ENCODE measurements around the gene RIPOR1.

RIPOR1 gene

GRCh38 chr16:67561824-67562525 lies 33.3 kb downstream of the RIPOR1 start:
- peak overlapping the region; percentile 92 for H3K4me3 ChIP-seq (replicated peaks; ENCODE audit: low read depth, low read length)
- H3K36me3 ChIP-seq (ENCODE audit: control insufficient read depth, insufficient read depth, low read length), result no peaks in the 10 kb centered on the region; the same call in 1 of the 2 replicates
- no peak for TF ChIP-seq CTCF (IDR thresholded peaks at IDR 0.05; ENCODE audit: insufficient read depth, low read length, poor library complexity, severe bottlenecking)
- peak; percentile 100 for DNase-seq (ENCODE audit: extremely low read depth, insufficient read length)
- no peaks in the 10 kb centered on the region for H3K27me3 ChIP-seq (replicated peaks; ENCODE audit: control insufficient read depth, insufficient read depth, low read length)

GRCh38 chr16:67562526-67562917 lies 33.9 kb downstream of the RIPOR1 start, which contains the start of gene CTCF:
Gene CTCF, plus strand, starts transcription at chr16:67562526. Its CDS starts 48,307 bp downstream, at chr16:67610833.
- TF ChIP-seq CTCF (IDR thresholded peaks at IDR 0.05; ENCODE audit: insufficient read depth, low read length, poor library complexity, severe bottlenecking), result peak; percentile 24
- H3K27me3 ChIP-seq (replicated peaks; ENCODE audit: control insufficient read depth, insufficient read depth, low read length), result no peaks in the 10 kb centered on the region
- H3K4me3 ChIP-seq (replicated peaks; ENCODE audit: low read depth, low read length), result peak within 1 kb of the TSS; percentile 92
- H3K36me3 ChIP-seq (ENCODE audit: control insufficient read depth, insufficient read depth, low read length), result no peaks in the 10 kb centered on the region; the same call in 1 of the 2 replicates
- peak; percentile 91 for DNase-seq (ENCODE audit: extremely low read depth, insufficient read length)

GRCh38 chr16:67562918-67563707 lies 34.5 kb downstream of the RIPOR1 start:
- Histone ChIP-seq H3K4me3 (replicated peaks; ENCODE audit: low read depth, low read length) (peak overlapping the region; percentile 92), H3K36me3 (ENCODE audit: control insufficient read depth, insufficient read depth, low read length) (no peaks in the 10 kb centered on the region; the same call in 1 of the 2 replicates), H3K27me3 (replicated peaks; ENCODE audit: control insufficient read depth, insufficient read depth, low read length) (no peaks in the 10 kb centered on the region)
- peak; percentile 10 for TF ChIP-seq CTCF (IDR thresholded peaks at IDR 0.05; ENCODE audit: insufficient read depth, low read length, poor library complexity, severe bottlenecking)
- peak; percentile 84 for DNase-seq (ENCODE audit: extremely low read depth, insufficient read length)

GRCh38 chr16:67563708-67564468 lies 35.3 kb downstream of the RIPOR1 start:
- Histone ChIP-seq H3K4me3 (replicated peaks; ENCODE audit: low read depth, low read length) (peak overlapping the region; percentile 92), H3K36me3 (ENCODE audit: control insufficient read depth, insufficient read depth, low read length) (no peaks in the 10 kb centered on the region; the same call in 1 of the 2 replicates), H3K27me3 (replicated peaks; ENCODE audit: control insufficient read depth, insufficient read depth, low read length) (no peaks in the 10 kb centered on the region)
- DNase-seq (ENCODE audit: extremely low read depth, insufficient read length), result no peak
- no peak for TF ChIP-seq CTCF (IDR thresholded peaks at IDR 0.05; ENCODE audit: insufficient read depth, low read length, poor library complexity, severe bottlenecking)

- Histone ChIP-seq H3K36me3 (ENCODE audit: control insufficient read depth, insufficient read depth, low read length) (no peaks in the 10 kb centered on the region; the same call in 1 of the 2 replicates), H3K27me3 (replicated peaks; ENCODE audit: control insufficient read depth, insufficient read depth, low read length) (no peaks in the 10 kb centered on the region), H3K4me3 (replicated peaks; ENCODE audit: low read depth, low read length) (peak overlapping the region; percentile 92)
- DNase-seq (ENCODE audit: extremely low read depth, insufficient read length), result no peak
- no peak for TF ChIP-seq CTCF (IDR thresholded peaks at IDR 0.05; ENCODE audit: insufficient read depth, low read length, poor library complexity, severe bottlenecking)
Measured at GRCh38 chr16:67565470-67566100, 37.0 kb downstream of the RIPOR1 start.

All from GM06990 (cell line).